SH-SY5Y (cell line): ENCODE data around the gene AK1.

ENCODE experiments used
- GATA2 ChIP-seq: IDR thresholded peaks from 2 replicates; pipeline ENCODE4 v1.6.1; 2011; ENCODE audit warnings: mild to moderate bottlenecking, low read depth, low read length
- GATA3 ChIP-seq: IDR thresholded peaks from 2 replicates; pipeline ENCODE4 v1.6.1; 2011; ENCODE audit warnings: low read depth, mild to moderate bottlenecking, low read length, moderate library complexity

AK1 gene

GRCh38 chr9:127880143-127880542 lies 2.7 kb upstream of the AK1 start:
- no peak for TF ChIP-seq GATA3
- no peak for TF ChIP-seq GATA2

GRCh38 chr9:127878652-127879390 lies 1.3 kb upstream of the AK1 start:
- TF ChIP-seq GATA2 (no peak), GATA3 (no peak)

- TF ChIP-seq GATA2, result no peak
- TF ChIP-seq GATA3, result no peak
These were observed 651 bp upstream of the AK1 start for GRCh38 chr9:127878001-127878651.

GRCh38 chr9:127876764-127877562 lies 512 bp downstream of the AK1 start:
- no peak for TF ChIP-seq GATA3

DNA sequence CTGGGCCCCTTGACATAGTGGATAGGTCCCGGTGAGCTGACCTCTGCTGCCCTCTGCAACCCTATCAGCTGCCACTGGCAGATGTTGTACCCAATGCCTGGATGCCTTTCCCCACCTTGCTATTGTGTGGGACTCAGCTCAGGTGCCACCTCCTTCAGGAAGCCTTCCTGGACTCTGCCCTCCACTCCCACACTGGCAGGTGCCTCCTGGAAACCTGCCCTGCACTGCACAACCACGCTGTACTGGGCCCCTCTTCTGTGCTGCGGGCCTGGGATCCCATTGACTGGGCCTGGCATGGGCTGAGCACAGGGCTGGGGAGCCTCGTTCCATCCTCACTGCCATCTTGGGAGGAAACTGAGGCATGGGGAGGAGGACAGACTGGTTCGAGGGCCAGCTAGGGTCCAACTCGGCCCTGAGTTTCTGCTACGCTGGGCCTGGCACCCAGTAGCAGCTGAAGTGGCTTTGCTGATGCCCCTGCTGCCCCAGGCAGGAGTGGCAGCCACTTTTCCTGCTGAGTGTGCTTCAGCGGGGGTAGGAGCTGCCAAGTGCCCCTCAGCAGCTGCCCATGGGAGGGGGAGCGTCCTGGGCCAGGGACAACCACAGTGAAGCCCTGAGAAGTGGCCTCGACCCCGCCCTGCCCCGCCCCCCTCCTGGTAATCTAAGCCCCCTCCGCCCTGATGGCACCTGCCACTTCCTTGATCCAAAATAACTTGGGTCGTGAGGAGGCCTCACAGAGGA lies 1.3 kb downstream of the AK1 start:
- TF ChIP-seq GATA2 (no peak), GATA3 (no peak)

GRCh38 chr9:127875306-127875966 lies 2.0 kb downstream of the AK1 start:
- TF ChIP-seq GATA3, result no peak
- TF ChIP-seq GATA2, result no peak

- TF ChIP-seq GATA3 (no peak), GATA2 (no peak)
These were observed 2.9 kb downstream of the AK1 start for GRCh38 chr9:127874301-127875221.

DNA sequence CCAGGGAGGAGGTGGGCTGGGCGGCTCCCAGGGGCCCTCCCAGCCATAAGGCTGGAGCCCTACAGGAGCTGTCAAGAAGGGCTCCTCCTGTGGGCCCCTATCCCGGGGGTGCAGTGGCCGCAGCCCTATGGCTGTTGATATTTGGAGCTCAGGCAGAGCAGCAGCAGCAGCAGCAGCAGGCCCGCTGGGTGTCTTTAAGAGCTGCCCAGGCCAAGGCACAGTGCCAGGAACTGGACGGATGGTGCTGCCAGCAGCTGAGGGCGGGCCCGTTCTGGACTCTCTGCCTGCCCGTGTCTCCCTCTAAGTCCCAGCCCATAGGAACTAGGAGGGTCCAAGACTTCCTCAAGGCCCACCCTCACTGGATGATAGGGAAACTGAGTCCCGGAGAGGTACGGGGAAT lies 3.6 kb downstream of the AK1 start:
- no peak for TF ChIP-seq GATA2
- TF ChIP-seq GATA3, result no peak

DNA sequence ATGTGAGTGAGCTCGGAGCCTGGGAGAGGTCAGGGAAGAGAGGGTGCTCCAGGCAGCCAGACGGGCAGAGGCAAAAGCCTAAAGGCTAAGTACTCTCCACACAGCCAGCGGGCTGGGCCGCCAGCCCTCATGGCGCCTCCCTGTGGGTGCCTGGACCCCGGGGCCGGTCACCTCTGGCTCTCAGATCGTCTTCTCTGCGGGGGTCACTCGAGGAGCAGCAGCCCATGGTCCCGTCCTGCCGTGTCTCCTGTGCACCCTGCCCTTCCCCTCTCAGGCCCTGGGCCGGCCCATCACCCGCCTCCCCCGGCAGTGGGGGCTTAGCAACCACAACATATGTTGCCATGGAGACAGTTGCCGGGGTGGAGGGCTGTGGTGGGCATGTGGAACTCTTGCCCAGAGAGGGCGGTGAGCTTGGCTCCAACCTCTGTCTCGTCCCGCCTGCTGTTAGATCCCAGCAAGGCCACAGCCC lies 4.2 kb downstream of the AK1 start:
- TF ChIP-seq GATA3 (no peak), GATA2 (no peak)

- TF ChIP-seq GATA2 (no peak), GATA3 (no peak)
These were observed 4.9 kb downstream of the AK1 start for GRCh38 chr9:127872369-127873222.

GRCh38 chr9:127871531-127871930 lies 5.9 kb downstream of the AK1 start:
- TF ChIP-seq GATA3 (no peak), GATA2 (no peak)

- TF ChIP-seq GATA3 (no peak), GATA2 (no peak)
These were observed 6.6 kb downstream of the AK1 start for GRCh38 chr9:127870887-127871286.
